DMS153 treated with DMSO at 0.1 percent for 48 hours (cell line): ENCODE data around the gene CNGA3.
"Not testable (repeated sequence)": the region's sequence is repeated elsewhere in the genome, so short reads cannot be mapped to it uniquely, and the experiment has no call there.

Source experiments
- DNase-seq: peaks from one replicate; lab custom pipeline; 2025; ENCODE audit not compliant: unreplicated experiment; lab: John Stamatoyannopoulos, UW

CNGA3 gene

GRCh38 chr2:98395977-98396376 lies 49.7 kb downstream of the CNGA3 start:
- no peak for DNase-seq

- no peak for DNase-seq
These were observed 50.6 kb downstream of the CNGA3 start for GRCh38 chr2:98396745-98397355.

GRCh38 chr2:98399140-98399539 lies 52.9 kb downstream of the CNGA3 start:
- no peak for DNase-seq

- no peak for DNase-seq
These were observed 57.6 kb downstream of the CNGA3 start for GRCh38 chr2:98403878-98404277.

- no peak for DNase-seq
These were observed 58.4 kb downstream of the CNGA3 start for GRCh38 chr2:98404556-98405250.

GRCh38 chr2:98405301-98405700 lies 59.0 kb downstream of the CNGA3 start:
- no peak for DNase-seq

- no peak for DNase-seq
These were observed 61.9 kb downstream of the CNGA3 start for GRCh38 chr2:98408155-98408554.

GRCh38 chr2:98412751-98413458 lies 66.6 kb downstream of the CNGA3 start:
- DNase-seq: no peak

- DNase-seq: not testable (repeated sequence)
These were observed 68.0 kb downstream of the CNGA3 start for GRCh38 chr2:98414246-98414645.

- DNase-seq: not testable (repeated sequence)
These were observed 69.5 kb downstream of the CNGA3 start for GRCh38 chr2:98415719-98416248.

- no peak for DNase-seq
These were observed 70.3 kb downstream of the CNGA3 start for GRCh38 chr2:98416383-98417159.

- DNase-seq: no peak
These were observed 73.3 kb downstream of the CNGA3 start for GRCh38 chr2:98419544-98419943.

- DNase-seq: no peak
These were observed 73.9 kb downstream of the CNGA3 start for GRCh38 chr2:98419977-98420725.

- no peak for DNase-seq
These were observed 76.2 kb downstream of the CNGA3 start for GRCh38 chr2:98422449-98422848.

- DNase-seq: no peak
These were observed 80.5 kb downstream of the CNGA3 start for GRCh38 chr2:98426771-98427170.

- DNase-seq: no peak
These were observed 85.9 kb downstream of the CNGA3 start for GRCh38 chr2:98432145-98432544.

- no peak for DNase-seq
These were observed 87.2 kb downstream of the CNGA3 start for GRCh38 chr2:98433363-98433964.

GRCh38 chr2:98434492-98434891 lies 88.2 kb downstream of the CNGA3 start:
- DNase-seq: no peak

GRCh38 chr2:98435670-98436069 lies 89.4 kb downstream of the CNGA3 start:
- not testable (repeated sequence) for DNase-seq

GRCh38 chr2:98436734-98437133 lies 90.5 kb downstream of the CNGA3 start:
- no peak for DNase-seq
